BE2C (cell line): ENCODE measurements around the gene NF1.
"Not testable (repeated sequence)": the region's sequence is repeated elsewhere in the genome, so short reads cannot be mapped to it uniquely, and the experiment has no call there.

Experiments
- DNase-seq: peaks from one replicate; pipeline ENCODE4 v3.0.0-alpha.2; 2020
- H3K27me3 ChIP-seq: fragments of 250-450 bp; sonication (Bioruptor Pico); 2 replicates; pipeline ENCODE4 v1.5.1; 2020; ENCODE audit warnings: mild to moderate bottlenecking
- H3K36me3 ChIP-seq: fragments of 250-450 bp; sonication (Bioruptor Pico); 2 replicates; pipeline ENCODE4 v1.5.1; 2020; ENCODE audit warnings: mild to moderate bottlenecking
- H3K4me1 ChIP-seq: fragments of 250-450 bp; sonication (Bioruptor Pico); 2 replicates; pipeline ENCODE4 v1.5.1; 2020
- H3K4me3 ChIP-seq: 2 replicates; pipeline ENCODE4 v1.5.1; 2011; ENCODE audit warnings: low read depth, low read length
- H3K9me3 ChIP-seq: fragments of 250-450 bp; sonication (Bioruptor Pico); 2 replicates; pipeline ENCODE4 v1.5.1; 2020
- TF ChIP-seq, protein P1 (sequence below): IDR thresholded peaks from 2 replicates; pipeline ENCODE4 v1.5.1; 2012; ENCODE audit warnings: mild to moderate bottlenecking, low read depth, low read length

The NF1 gene

DNA sequence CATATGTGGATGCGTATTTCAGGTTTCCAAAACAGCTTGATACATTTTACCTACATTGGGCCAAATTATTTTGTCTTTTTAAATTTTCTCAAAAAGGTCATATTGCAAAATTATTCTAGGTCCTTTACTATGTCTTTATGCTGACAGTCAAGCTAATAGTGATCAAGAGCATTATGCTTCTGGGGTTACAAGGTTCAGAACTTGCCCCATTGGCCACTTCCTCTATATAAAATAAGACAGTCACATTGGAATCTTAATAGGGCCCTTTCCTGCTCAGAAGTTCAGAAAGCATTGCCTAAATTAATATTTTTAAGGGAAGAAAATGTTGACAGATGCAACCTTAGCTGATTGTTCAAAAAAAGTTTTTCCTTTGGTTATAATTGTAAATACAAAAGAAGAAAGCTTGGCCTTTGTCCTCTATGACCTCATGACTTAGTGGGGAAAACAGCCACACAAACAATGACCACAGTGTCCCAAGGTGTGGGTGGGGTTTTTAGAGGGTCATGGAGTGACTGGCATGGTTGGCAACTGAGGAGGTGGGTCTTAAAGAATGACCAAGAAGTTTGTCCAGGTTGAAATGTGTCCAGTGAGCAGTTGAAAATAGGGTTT, 284.9 kb downstream of the NF1 start:
- Histone ChIP-seq H3K27me3 (no peaks in the 10 kb centered on the region), H3K4me1 (no peaks in the 10 kb centered on the region), H3K9me3 (no peaks in the 10 kb centered on the region), H3K36me3 (no peaks in the 10 kb centered on the region), H3K4me3 (no peak overlapping the region)
- TF ChIP-seq, protein P1, sequence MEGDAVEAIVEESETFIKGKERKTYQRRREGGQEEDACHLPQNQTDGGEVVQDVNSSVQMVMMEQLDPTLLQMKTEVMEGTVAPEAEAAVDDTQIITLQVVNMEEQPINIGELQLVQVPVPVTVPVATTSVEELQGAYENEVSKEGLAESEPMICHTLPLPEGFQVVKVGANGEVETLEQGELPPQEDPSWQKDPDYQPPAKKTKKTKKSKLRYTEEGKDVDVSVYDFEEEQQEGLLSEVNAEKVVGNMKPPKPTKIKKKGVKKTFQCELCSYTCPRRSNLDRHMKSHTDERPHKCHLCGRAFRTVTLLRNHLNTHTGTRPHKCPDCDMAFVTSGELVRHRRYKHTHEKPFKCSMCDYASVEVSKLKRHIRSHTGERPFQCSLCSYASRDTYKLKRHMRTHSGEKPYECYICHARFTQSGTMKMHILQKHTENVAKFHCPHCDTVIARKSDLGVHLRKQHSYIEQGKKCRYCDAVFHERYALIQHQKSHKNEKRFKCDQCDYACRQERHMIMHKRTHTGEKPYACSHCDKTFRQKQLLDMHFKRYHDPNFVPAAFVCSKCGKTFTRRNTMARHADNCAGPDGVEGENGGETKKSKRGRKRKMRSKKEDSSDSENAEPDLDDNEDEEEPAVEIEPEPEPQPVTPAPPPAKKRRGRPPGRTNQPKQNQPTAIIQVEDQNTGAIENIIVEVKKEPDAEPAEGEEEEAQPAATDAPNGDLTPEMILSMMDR = no peak
- DNase-seq = no peak

DNA sequence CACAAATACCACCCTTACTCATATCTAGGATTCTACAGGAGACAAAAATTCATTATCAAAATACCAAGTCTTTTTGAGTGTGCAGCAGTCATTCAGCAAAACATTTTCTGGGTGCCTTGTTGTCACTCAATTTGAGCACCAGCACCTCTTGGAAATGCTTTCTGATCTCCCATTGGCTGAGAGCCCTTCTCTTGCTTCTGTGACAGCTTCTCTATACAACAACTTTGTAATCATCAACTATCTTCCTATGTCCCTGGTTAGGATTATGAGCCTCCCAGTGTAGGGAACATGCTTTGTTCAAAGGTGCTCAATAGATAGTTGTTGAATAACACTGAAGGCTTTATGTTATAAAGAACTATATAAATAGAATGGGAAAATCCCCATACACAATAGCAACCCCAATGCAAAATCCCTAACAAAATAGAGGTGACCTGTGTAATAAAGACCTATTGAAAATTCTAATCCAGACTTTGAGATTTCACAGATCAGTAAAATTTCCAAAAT, 286.4 kb downstream of the NF1 start:
- no peaks in the 10 kb centered on the region for H3K36me3 ChIP-seq
- no peak overlapping the region for H3K4me3 ChIP-seq
- H3K27me3 ChIP-seq = no peaks in the 10 kb centered on the region
- no peaks in the 10 kb centered on the region for H3K9me3 ChIP-seq
- DNase-seq = no peak
- H3K4me1 ChIP-seq = no peaks in the 10 kb centered on the region
- TF ChIP-seq, protein P1 = no peak

DNA sequence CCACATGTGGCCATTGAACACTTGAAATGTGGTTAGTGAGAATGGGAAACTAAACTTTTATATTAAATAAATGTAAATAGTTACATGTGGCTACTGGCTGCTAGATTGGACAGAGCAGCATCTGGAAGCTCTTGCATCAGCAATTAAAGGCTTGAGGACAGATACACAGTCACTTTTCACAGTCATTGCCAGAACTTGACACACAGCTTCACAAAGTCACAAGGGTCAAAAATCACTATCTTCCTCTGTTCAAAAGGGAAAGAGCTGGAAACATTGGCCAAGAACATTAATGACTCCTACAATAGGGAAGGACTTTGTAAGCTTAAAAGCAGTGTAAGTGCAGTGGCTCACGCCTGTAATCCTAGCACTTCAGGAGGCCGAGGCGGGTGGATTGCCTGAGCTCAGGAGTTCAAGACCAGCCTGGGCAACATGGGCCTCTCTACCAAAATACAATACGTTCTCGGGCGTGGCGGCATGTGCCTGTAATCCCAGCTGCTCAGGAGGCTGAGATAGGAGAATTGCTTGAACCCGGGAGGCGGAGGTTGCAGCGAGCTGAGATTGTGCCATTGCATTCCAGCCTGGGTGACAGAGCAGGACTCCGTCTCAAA, 288.0 kb downstream of the NF1 start:
- not testable (repeated sequence) for H3K9me3 ChIP-seq, DNase-seq, H3K4me3 ChIP-seq, H3K36me3 ChIP-seq, H3K27me3 ChIP-seq, H3K4me1 ChIP-seq

DNA sequence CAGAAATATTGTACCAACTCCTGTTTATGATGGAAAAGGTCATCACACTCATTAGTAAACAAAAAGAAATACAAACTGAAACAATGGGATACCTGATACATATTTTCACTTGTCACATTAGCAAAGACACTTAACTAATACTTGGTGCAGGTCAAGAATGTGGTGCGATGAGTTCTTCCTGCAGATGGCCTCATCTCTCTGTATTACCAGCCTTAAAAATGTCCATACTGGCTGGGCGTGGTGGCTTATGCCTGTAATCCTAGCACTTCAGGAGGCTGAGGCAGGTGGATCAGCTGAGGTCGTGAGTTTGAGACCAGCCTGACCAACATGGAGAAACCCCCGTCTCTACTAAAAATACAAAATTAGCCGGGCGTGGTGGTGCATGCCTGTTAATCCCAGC, 288.7 kb downstream of the NF1 start:
- not testable (repeated sequence) for H3K9me3 ChIP-seq, H3K27me3 ChIP-seq, DNase-seq, H3K36me3 ChIP-seq, H3K4me1 ChIP-seq, H3K4me3 ChIP-seq

DNA sequence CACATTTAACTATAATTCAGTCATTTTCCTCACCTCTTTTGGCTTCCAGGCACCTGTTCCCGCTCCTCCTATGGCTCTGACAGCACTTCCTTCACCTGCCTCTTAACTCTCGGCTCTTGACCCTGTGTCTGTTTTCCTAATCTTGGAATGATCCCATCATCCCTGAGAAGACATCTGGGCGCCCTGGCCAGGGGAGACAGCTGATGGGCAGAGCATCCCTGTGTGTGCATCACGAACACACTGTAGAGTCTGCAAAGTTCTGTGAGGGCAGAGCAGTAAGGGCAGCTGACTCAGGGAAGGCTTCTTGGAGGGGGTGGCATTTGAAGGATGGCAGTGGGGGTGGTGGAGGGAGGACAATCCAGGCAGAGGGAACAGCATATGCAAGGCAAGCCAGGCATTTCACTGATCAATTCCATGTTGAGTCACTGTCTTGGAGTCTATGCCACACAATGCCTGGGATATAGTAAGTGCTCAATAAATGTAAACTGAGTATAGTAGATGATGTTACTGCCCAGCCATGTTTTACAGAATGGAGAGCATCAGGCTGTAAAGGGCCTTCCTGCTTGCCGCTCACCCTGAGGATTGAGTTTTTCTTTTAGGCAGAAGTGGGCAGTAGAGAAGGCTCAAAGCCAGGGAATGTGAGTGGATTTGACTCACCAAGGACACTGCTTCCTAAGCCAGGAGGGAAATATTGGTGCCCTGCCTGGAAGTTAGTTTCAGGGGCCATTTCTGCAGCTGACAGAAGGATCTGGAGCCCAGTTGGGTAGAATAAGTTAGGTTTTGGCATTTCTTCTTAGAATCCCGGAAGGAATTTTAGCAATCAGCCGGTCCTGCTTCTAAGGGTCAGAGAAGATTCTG, 290.9 kb downstream of the NF1 start:
- no peaks in the 10 kb centered on the region for H3K4me1 ChIP-seq
- H3K36me3 ChIP-seq = no peaks in the 10 kb centered on the region
- TF ChIP-seq, protein P1 = no peak
- DNase-seq = no peak
- no peaks in the 10 kb centered on the region for H3K9me3 ChIP-seq
- no peaks in the 10 kb centered on the region for H3K27me3 ChIP-seq
- H3K4me3 ChIP-seq = no peak overlapping the region

DNA sequence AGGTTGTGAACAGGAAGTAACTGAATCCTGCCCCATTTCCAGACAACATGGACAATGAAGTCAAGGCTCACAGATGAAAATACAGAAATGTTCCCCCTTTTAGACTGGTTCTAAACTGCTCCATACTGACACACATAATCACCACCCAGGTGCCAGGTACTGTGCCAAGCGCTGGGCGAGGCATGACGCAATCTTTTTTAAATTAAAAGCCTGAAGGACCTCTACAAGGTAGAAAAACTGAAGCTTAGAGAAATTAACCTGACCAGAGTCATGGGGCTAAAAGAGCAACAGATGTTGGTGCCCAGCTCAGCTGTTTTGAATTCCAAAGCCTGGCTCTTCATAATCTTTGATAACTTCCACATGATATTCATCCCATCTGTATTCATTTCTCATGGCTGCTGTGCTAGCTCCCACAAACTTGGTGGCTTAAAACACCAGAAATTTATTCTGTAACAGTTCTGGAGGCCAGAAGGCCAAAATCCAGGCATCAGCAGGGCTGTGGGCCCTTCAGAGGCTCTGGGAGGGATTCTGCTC, 291.8 kb downstream of the NF1 start:
- no peaks in the 10 kb centered on the region for H3K4me1 ChIP-seq
- no peak for DNase-seq
- H3K27me3 ChIP-seq = no peaks in the 10 kb centered on the region
- H3K4me3 ChIP-seq = no peak overlapping the region
- no peaks in the 10 kb centered on the region for H3K36me3 ChIP-seq
- no peaks in the 10 kb centered on the region for H3K9me3 ChIP-seq
- TF ChIP-seq, protein P1 = no peak
